ENCODE data around the gene APH1B.

GRCh38 chr15:63329567-63330350, 52.4 kb downstream of the APH1B start:
- TF ChIP-seq RFX5 (IDR thresholded peaks at IDR 0.05; ENCODE audit: low read depth, low read length) (no peak), CTCF (conservative IDR thresholded peaks at IDR 0.05; ENCODE audit: low read depth, low read length) (no peak), POLR2A (IDR thresholded peaks at IDR 0.05; ENCODE audit: low read depth, low read length) (no peak), CHD1 (IDR thresholded peaks at IDR 0.05; ENCODE audit: low read depth, low read length) (no peak), ELK1 (IDR thresholded peaks at IDR 0.05; ENCODE audit: borderline replicate concordance, low read depth, low read length) (no peak), RAD21 (IDR thresholded peaks at IDR 0.05; ENCODE audit: low read length) (no peak), MAFK (IDR thresholded peaks at IDR 0.05; ENCODE audit: low read depth, low read length) (no peak), FOS (IDR thresholded peaks at IDR 0.05; ENCODE audit: low read depth, low read length) (no peak), USF2 (IDR thresholded peaks at IDR 0.05; ENCODE audit: low read depth, low read length) (no peak), NFE2L2 (IDR thresholded peaks at IDR 0.05; ENCODE audit: low read depth, low read length) (no peak), CEBPB (IDR thresholded peaks at IDR 0.05; ENCODE audit: low read depth, low read length) (no peak)

All from IMR-90 (cell line).